CD8-positive, alpha-beta memory T cell (primary cell): Measurements from ENCODE around the gene GAGE12C. TPM values are rescaled to one million over a fixed set of nuclear protein-coding genes. Genes with fewer than 3 reads are reported as not detected.

Experiments
- polyA plus RNA-seq: library from polyadenylated mRNA; unstranded; fragments of 300-500 nt; fragmentation: Illumina TruSeq; gene quantifications from one replicate; pipeline ENCODE4 v1.2.3, GENCODE V29; 2021
- total RNA-seq, 2 experiments: library from RNA; stranded (reverse); gene quantifications; one replicate each; pipeline ENCODE4 v1.2.3, GENCODE V29; 2021

GAGE12C gene
- total and polyA plus RNA-seq, 3 experiments from 2014 or later, result not detected

Other genes starting within 250 kb of the GAGE12C start
- gene GAGE10, start 228.5 kb upstream of the GAGE12C start, total RNA-seq, result not detected
- not detected for gene GAGE10, start 228.5 kb upstream of the GAGE12C start, polyA plus RNA-seq
- not detected for gene GAGE12J, start 210.1 kb upstream of the GAGE12C start, total RNA-seq
- not detected for gene GAGE12J, start 210.1 kb upstream of the GAGE12C start, polyA plus RNA-seq
- not detected for gene GAGE13, start 200.6 kb upstream of the GAGE12C start, total RNA-seq
- gene GAGE13, start 200.6 kb upstream of the GAGE12C start, polyA plus RNA-seq, result not detected
- gene GAGE12D, start 9.6 kb downstream of the GAGE12C start, total RNA-seq, result not detected
- gene GAGE12D, start 9.6 kb downstream of the GAGE12C start, polyA plus RNA-seq, result not detected
- gene GAGE12E, start 19.1 kb downstream of the GAGE12C start, total RNA-seq, result not detected
- not detected for gene GAGE12E, start 19.1 kb downstream of the GAGE12C start, polyA plus RNA-seq
- gene GAGE12F, start 28.7 kb downstream of the GAGE12C start, total RNA-seq, result not detected
- gene GAGE12F, start 28.7 kb downstream of the GAGE12C start, polyA plus RNA-seq, result not detected
- not detected for gene GAGE12G, start 38.2 kb downstream of the GAGE12C start, total RNA-seq
- gene GAGE12G, start 38.2 kb downstream of the GAGE12C start, polyA plus RNA-seq, result not detected
- not detected for gene GAGE12H, start 47.8 kb downstream of the GAGE12C start, total RNA-seq
- gene GAGE12H, start 47.8 kb downstream of the GAGE12C start, polyA plus RNA-seq, result not detected
- gene GAGE2A, start 57.3 kb downstream of the GAGE12C start, total RNA-seq, result not detected
- not detected for gene GAGE2A, start 57.3 kb downstream of the GAGE12C start, polyA plus RNA-seq
- not detected for gene GAGE1, start 66.8 kb downstream of the GAGE12C start, total RNA-seq
- gene GAGE1, start 66.8 kb downstream of the GAGE12C start, polyA plus RNA-seq, result not detected
- gene PAGE1, start 163.8 kb downstream of the GAGE12C start, total RNA-seq, result not detected
- gene PAGE1, start 163.8 kb downstream of the GAGE12C start, polyA plus RNA-seq, result not detected